Activated naive CD4-positive, alpha-beta T cell (primary cell): Measurements from ENCODE around the gene IER5.
A peak's percentile ranks its signal among the peaks of the same experiment; 100 is the strongest.
"Not testable (repeated sequence)": the region's sequence is repeated elsewhere in the genome, so short reads cannot be mapped to it uniquely, and the experiment has no call there.

Source experiments
- DNase-seq, 4 experiments: peaks; one replicate each; lab custom pipeline; 2025; lab: John Stamatoyannopoulos, UW

IER5 gene

GRCh38 chr1:181088079-181089016 is at the start of gene IER5:
TSS of gene IER5 (plus strand) at chr1:181088700. CDS start at chr1:181088903, 203 bp downstream.
- peak; percentile 87 to 92 (median 88) for DNase-seq

DNA sequence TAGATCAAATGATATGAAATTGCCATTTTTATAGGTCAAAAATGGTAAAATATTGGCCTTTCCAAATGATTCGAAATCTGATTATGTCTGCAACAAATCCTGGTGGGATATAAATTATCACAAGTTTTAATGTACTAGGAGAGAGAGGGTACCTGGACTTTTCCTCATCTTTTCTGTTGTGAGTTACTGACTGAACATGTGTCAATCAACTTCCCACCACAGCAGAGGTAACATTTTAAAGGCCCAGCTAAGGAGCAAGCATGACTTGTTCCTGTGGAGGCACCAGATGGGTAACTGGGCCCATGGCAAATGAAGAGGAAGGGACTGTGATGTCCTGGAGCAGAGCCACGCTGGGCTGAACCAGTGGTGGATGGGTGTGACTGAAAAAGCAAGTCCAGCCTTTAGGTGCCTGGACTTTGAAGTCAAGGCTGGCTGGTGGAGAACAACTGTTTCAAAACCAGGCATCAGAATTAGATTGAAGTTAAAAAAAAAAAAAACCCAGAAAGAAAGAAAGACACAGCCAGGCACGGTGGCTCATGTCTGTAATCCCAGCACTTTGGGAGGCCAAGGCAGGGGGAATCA is 48.1 kb upstream of the IER5 start:
- no peak for DNase-seq

- DNase-seq, result no peak
Observed at GRCh38 chr1:181043025-181043888, 45.2 kb upstream of the IER5 start.

GRCh38 chr1:181044449-181044966 is 44.0 kb upstream of the IER5 start:
- no peak for DNase-seq

DNA sequence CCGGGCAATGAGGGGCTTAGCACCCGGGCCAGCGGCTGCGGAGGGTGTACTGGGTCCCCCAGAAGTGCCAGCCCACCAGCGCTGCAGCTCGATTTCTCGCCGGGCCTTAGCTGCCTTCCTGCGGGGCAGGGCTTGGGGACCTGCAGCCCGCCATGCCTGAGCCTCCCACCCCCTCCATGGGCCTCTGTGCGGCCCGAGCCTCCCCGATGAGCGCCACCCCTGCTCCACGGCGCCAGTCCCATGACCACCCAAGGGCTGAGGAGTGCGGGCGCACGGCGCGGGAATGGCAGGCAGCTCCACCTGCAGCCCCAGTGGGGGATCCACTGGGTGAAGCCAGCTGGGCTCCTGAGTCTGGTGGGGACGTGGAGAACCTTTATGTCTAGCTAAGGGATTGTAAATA is 42.6 kb upstream of the IER5 start:
- not testable (repeated sequence) for DNase-seq

- DNase-seq, result no peak
Observed at GRCh38 chr1:181049378-181049777, 39.1 kb upstream of the IER5 start.

- DNase-seq, result no peak
Observed at GRCh38 chr1:181050922-181051321, 37.6 kb upstream of the IER5 start.

DNA sequence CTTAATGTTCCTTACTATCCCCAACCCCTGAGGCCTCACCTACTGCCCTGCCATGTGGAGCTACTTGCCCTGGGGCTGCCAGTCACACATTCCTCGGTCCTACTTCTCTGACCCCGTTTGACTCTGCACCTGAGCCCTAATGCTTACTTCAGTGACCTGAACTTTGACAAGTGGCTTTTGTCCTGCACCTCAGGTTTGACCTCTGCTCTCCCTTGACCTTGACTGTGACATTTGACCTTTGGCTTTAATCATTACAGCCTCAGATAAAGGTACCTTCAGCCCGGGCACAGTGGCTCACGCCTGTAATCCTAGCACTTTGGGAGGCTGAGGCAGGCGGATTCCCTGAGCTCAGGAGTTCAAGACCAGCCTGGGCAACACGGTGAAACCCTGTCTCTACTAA is 31.9 kb upstream of the IER5 start:
- no peak for DNase-seq

DNA sequence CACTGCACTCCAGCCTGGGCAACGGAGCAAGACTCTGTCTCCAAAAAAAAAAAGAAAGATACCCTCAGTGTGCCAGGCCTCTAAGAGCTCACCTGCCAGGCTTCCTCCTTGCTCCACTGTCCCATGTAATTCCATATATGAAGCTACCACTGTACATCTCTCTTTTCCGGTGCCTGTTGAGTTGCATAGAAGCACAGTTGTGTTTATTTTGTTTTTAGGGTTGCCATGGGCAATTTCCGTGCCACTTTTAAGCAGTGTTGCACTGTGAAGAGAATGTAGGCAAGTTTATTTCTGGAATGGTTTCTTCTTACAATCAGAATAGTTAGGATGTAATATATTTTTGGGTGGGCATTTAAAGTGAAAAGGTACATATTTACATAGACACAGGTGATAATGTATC is 31.4 kb upstream of the IER5 start:
- no peak for DNase-seq

DNA sequence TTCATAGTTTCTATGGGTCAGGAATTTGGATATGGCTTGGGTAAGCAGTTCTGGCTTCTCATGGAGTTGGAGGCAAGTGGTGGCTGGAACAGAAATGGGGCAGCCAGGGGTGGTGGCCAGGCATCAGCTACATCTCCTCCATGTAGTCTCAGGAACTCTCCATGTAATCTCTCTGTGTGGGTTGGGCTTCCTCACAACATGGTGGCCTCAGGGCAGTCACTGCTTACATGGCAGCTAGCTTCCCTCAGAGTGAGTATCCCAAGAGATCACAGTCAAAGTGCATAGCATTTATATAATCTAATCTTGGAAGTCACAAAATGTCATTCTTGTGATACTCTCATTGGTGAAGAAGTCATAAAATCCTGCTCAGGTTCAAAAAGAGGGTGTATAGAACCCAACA is 29.1 kb upstream of the IER5 start:
- no peak for DNase-seq

DNA sequence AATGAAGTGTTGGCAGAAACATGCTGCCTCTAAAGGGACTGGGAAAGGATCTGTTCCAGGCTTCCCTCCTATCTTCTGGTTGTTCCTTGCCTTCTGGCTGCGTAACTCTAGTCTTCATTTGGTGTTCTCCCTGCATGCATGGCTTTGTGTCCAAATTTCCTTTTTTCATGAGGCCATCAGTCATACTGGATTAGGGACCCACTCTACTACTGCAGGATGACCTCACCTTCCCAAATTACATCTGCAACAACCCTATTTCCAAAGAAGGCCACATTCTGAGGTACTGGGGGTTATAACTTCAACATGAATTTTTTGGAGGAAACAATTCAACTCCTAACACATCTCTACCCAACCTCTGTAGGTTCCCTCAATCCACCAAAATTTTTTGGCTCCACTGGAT is 28.4 kb upstream of the IER5 start:
- DNase-seq, result no peak

DNA sequence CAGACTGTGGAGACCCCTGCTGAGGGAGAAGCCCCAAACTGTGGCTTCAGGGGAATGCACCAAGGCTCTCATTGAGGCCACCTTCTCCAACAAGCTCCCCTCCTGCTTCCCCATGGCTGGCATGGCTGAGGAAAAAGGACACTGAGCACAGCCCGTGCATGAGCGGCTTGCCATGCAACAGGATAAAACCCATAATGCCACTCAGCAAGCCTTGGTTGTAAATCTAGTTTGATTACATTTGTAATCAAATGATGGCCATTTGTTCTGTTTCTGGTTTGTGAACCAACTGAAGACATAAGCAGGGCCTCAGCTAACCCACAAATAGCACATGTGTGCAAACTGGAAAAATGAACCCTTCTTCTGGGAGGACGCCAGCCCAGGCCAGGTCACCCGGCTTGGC is 27.6 kb upstream of the IER5 start:
- not testable (repeated sequence) for DNase-seq

DNA sequence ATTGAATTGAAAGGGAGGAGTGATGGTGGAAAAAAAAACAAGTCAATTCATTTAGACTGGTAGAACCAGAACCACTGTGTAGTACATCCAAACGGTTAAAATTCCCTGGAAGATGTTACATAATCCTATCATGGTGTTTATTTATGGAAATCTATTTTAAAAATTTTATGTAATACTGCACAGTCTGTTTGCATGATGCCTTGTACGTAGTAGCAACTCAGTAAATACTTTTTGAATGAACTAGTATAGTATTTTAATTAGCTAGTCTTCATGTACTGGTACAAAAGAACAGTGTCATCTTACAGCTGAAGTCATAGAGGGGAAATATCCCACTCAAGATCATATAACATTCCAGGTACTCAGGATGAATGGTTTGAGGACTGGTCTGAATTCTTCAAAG is 27.0 kb upstream of the IER5 start:
- no peak for DNase-seq

DNA sequence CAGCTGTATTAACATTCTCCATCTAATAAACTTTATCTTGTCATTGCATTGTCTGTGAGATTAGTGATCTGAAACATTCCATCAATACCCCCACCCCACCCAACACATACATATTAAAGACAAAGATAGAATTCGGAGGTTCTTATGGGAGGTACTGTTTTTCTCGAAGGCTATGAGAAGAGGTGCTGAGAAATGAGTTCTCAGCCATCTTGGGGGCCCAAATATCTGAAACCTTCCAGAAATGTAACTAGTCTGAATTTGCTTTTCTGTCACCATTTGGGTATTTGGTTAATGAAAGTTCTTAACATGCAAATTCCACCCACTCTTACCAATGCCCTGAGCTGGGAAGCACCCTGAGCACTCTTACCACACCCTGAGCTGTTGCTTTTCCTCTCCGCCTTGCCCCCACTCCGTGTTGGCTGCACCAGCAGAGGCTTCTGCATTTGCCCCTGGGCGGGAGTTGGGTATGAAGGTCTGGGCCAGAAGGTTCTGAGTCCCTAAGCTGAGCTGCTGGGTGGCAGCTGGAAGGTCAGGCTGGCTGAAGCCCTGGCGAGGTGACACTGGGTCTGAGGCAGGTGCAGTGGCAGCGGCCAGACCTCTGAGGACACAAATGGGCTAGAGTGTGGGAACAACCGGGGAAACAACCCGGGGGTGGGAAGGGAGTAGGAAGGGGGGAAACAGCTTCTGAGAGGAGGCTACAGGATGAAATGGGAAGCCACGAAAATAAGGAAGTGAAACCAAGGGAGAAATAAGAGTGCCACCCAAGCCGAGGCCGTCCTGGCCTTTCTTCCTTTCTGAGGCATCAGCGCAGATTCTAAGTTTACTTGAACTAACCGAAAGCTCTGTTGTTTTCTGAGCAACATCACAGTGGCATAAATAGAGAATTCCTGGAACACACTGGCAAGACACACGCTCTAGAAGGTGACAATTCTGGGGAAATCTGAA is 26.3 kb upstream of the IER5 start:
- no peak for DNase-seq

DNA sequence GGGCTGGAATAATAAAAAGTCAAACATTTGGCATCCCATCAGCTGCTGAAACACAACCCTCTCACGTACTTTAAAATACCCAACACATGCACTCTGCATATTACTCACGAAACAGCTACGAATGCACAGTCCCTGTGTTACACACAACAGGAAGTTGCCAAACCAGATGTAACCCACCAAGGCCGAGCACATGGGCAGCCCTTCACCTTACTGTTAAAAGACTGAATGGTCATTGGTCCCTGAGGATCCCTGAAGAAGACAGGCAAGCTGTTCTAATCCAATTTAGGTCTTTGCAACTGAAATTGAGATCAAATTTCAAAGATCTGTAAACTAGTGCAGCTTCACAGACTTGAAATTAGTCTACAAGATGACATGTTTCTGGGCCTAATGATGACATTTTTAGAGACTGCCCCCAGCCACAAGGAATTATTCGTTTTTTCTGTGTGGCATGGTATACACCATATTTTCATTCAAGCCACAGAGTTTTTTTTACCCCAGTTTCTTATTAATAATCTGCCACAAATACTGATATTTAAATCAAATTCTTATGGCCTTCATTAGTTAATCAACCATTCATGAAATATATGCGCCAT is 25.6 kb upstream of the IER5 start:
- DNase-seq, result peak in 1 of 4 experiments; percentile 10

- DNase-seq, result no peak
Observed at GRCh38 chr1:181064011-181064623, 24.4 kb upstream of the IER5 start.

DNA sequence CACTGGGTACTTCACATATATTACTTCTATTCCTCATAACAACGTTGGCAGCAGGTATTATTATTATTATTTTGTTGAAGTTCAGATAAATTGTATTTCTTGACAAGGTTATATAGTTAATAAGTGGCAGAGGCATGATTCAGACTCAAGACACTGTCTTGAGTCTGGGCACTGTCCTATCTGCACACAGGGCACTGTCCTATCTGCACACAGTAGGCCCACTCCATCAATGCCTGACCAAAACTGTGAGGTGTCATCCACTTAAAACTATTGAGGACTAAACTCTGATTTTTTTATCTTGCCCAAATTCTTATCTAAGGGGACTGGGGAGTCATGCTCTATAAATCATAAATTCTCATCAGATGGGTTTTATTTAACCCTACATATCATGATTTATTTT is 23.8 kb upstream of the IER5 start:
- no peak for DNase-seq

GRCh38 chr1:181073638-181074037 is 14.9 kb upstream of the IER5 start:
- no peak for DNase-seq

DNA sequence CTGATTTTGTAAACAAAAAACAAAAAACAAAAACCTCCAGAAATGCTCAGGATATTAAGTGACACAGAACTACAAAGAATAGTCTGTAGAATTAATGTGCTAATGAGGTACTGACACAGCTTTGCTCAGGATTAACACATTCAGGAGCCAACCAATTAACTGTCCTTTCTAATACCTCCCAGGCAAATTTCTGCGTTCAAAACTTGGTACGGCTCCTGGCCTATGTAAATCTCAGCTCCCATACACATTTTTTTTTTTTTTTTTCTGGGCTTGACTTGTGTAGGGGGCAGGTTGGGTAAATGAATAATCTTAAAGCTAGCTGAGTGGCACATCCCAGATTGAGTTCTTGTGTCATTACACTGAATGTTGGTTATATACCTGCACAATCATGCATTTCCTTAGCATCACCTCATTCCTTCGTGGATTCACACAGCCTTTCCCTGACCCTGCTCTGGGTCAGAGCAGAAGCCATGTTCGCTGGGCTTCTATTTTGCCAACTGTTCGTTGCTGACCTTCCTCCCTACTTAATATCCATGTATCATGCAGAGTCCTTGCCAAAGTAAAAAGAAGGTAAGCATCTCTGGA is 12.6 kb upstream of the IER5 start:
- no peak for DNase-seq

- no peak for DNase-seq
Observed at GRCh38 chr1:181076852-181077251, 11.6 kb upstream of the IER5 start.
